Activated CD4-positive, alpha-beta memory T cell treated with anti-CD3 and anti-CD28 coated beads for 36 hours (primary cell): ENCODE data around the gene DDX3X. TPM values are rescaled to one million over a fixed set of nuclear protein-coding genes. Genes with fewer than 3 reads are reported as not detected.
"Not testable (repeated sequence)": the region's sequence is repeated elsewhere in the genome, so short reads cannot be mapped to it uniquely, and the experiment has no call there.

Experiments
- CTCF ChIA-PET: fragments of 350-600 bp; sonication (Branson Sonifier 250); formaldehyde crosslinking; loops from one replicate; lab custom pipeline; 2021; ENCODE audit warnings: antibody characterized with exemption, inconsistent platforms; lab: Charles Lee
- POLR2A ChIA-PET: fragments of 350-600 bp; sonication (Branson Sonifier 250); formaldehyde crosslinking; loops from one replicate; lab custom pipeline; 2021; ENCODE audit warnings: antibody characterized with exemption; lab: Charles Lee
- DNase-seq: peaks from one replicate; pipeline ENCODE4 v3.0.0-alpha.2; 2020
- H3K27ac Mint-ChIP-seq: one replicate; pipeline ENCODE4 v1.8.0; 2021; ENCODE audit warnings: mixed read lengths
- H3K27me3 Mint-ChIP-seq: one replicate; pipeline ENCODE4 v1.8.0; 2021; ENCODE audit warnings: mixed read lengths
- H3K36me3 Mint-ChIP-seq: one replicate; pipeline ENCODE4 v1.8.0; 2021; ENCODE audit warnings: mixed read lengths
- H3K4me1 Mint-ChIP-seq: one replicate; pipeline ENCODE4 v1.8.0; 2021; ENCODE audit warnings: low read depth, mixed read lengths
- H3K4me3 Mint-ChIP-seq: one replicate; pipeline ENCODE4 v1.8.0; 2021; ENCODE audit warnings: mild to moderate bottlenecking, mixed read lengths
- H3K9me3 Mint-ChIP-seq: one replicate; pipeline ENCODE4 v1.8.0; 2021; ENCODE audit warnings: mixed read lengths
- intact Hi-C: fragments of 100-400 bp; cut with micrococcal nuclease; formaldehyde crosslinking; loops from one replicate; pipeline ENCODE4 v1.15.1; 2023
- total RNA-seq, 2 experiments: library from RNA; stranded (reverse); gene quantifications; one replicate each; pipeline ENCODE4 v1.2.3, GENCODE V29; 2021

Gene DDX3X
- total RNA-seq, 2 experiments from 2014 or later, result 216 to 218 TPM

GRCh38 chrX:41347186-41347585, 13.2 kb downstream of the DDX3X start:
- no peak for DNase-seq
- Mint-ChIP-seq H3K4me1 (peaks cover 46% of the 10 kb centered on the region), H3K27me3 (no peaks in the 10 kb centered on the region), H3K36me3 (peaks cover 42% of the 10 kb centered on the region), H3K27ac (peak overlapping the region; percentile 5), H3K9me3 (no peaks in the 10 kb centered on the region), H3K4me3 (no peak overlapping the region)
- ChIA-PET CTCF (interaction anchor here (1.0 kb wide), 1 partner anchor 11 kb away, joined by 3 read pairs; no protein-coding TSS in a partner anchor), POLR2A (interaction anchor here (1.5 to 1.9 kb wide), 2 partner anchors 9 to 11 kb away, joined by 6 to 7 read pairs; no protein-coding TSS in a partner anchor)
- intact Hi-C loops, result no loop called here

DNA sequence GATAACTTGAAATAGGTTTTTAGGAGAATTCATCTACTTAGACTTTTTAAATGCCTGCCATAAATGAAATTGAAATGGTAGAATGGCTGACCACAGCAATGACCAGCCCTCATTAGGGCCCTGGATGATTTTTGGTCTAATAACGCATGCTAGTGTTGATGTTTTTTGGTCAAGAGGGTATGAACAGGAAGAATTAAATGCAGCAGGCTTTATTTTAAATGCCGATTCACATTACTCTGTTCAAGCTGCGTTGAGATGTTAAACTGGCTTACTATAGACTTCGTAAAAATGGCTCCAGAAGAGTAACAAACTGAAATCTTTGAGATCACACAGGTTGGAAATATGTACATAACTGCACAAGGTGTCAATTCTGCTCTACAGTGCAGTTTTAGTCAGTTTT, 14.6 kb downstream of the DDX3X start:
- Mint-ChIP-seq H3K27ac (peak overlapping the region; percentile 19), H3K27me3 (no peaks in the 10 kb centered on the region), H3K4me3 (no peak overlapping the region), H3K4me1 (peaks cover 50% of the 10 kb centered on the region), H3K36me3 (peaks cover 37% of the 10 kb centered on the region), H3K9me3 (no peaks in the 10 kb centered on the region)
- intact Hi-C loops, result no loop called here
- CTCF ChIA-PET, result no interaction called here
- POLR2A ChIA-PET, result interaction anchor here (0.6 to 1.5 kb wide), 2 partner anchors 13 to 73 kb away, joined by 4 read pairs; no protein-coding TSS in a partner anchor
- DNase-seq, result no peak

GRCh38 chrX:41350150-41350975, 16.4 kb downstream of the DDX3X start:
- Mint-ChIP-seq H3K27me3 (no peaks in the 10 kb centered on the region), H3K27ac (peak overlapping the region; percentile 71), H3K4me3 (peak overlapping the region; percentile 12), H3K9me3 (no peaks in the 10 kb centered on the region), H3K36me3 (peaks cover 28% of the 10 kb centered on the region), H3K4me1 (peaks cover 49% of the 10 kb centered on the region)
- ChIA-PET CTCF (no interaction called here), POLR2A (interaction anchor here (0.7 to 1.5 kb wide), 3 partner anchors 15 to 33 kb away, joined by 3 to 4 read pairs (median 3); no protein-coding TSS in a partner anchor)
- DNase-seq, result no peak
- intact Hi-C loops, result loop anchor here (2.0 to 5.0 kb wide), 2 partner anchors 32 to 92 kb away; no protein-coding TSS in a partner anchor

DNA sequence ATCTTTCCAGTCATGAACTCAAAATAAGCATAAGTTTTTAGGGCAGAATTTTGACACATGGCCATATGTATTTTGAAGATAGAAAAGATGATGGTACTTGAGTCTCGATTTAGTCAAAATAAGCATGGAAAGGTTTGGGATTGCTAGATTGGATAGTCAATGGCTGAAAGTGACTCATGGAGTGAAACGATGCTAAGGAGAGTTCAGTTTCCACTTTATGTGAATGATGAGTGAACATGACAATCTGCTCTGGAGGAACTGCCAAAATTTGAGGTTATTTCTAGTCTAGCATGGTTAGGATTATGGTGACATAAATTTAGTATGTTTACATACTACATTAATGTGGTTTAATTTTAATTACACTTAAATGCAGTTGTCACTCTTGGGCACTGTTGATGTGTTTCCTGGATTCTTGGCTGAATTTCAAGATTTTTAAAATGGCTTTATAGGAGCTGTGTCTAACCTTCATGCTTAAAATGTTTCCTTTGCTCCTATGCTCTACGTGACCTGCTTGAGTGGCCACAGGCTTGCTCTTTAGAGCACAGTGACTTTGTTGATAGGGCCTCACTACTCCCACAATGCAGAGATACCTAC, 17.1 kb downstream of the DDX3X start:
- ChIA-PET POLR2A (interaction anchor here (0.6 to 0.8 kb wide), 3 partner anchors 15 to 35 kb away, joined by 3 read pairs; no protein-coding TSS in a partner anchor), CTCF (no interaction called here)
- Mint-ChIP-seq H3K36me3 (peaks cover 26% of the 10 kb centered on the region), H3K9me3 (no peaks in the 10 kb centered on the region), H3K27ac (peak overlapping the region; percentile 71), H3K4me1 (peaks cover 49% of the 10 kb centered on the region), H3K27me3 (no peaks in the 10 kb centered on the region), H3K4me3 (peak overlapping the region; percentile 12)
- intact Hi-C loops, result loop anchor here (1.0 to 5.0 kb wide), 3 partner anchors 16 to 91 kb away; no protein-coding TSS in a partner anchor
- no peak for DNase-seq

DNA sequence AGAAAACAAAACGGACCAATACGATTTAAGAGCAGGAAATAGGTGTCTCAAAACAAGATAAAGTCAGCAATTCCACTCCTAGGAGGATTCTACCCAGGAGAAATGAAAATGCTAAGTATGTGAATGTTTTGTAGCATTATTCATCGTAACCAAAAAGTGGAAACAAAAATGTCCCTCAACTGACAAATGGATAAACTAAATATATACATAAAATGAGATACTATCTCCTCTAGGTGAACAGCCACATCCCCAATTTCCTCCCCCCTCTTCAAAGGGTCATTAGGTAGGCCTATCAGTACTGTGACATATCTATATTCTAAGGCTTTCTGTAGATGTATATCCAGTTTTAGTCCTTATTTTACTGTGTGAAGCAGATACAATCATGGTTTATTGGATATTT, 18.0 kb downstream of the DDX3X start:
- peak overlapping the region; percentile 71 for H3K27ac Mint-ChIP-seq
- H3K4me1 Mint-ChIP-seq, result peaks cover 48% of the 10 kb centered on the region
- intact Hi-C loops, result loop anchor here (1.0 to 5.0 kb wide), 3 partner anchors 17 to 90 kb away; no protein-coding TSS in a partner anchor

DNA sequence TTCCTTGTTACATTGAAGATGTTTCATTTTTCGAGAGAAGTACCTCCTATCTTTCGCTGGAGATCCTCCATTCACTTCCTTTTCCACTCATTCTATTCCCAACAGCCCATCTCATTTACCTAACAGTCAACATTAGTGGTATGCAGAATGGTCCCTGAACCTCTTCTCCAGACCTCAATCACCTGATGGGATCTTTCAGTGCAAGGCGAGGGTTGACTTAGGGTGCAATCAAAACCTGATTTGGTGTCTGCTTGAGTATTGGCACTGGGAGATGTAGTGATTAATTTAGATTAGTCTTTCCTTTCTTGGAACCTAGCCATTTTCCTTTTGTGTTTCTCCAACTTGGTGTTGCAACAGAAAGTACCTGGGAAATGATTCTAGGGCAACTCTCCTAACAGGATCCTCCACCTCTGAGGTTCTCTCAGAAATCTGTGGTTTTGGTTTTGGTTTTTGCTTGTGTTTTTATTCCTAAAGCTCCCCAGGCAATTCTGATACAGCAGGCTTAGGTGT, 18.4 kb downstream of the DDX3X start:
- no peak for DNase-seq
- Mint-ChIP-seq H3K36me3 (peaks cover 14% of the 10 kb centered on the region), H3K27ac (peak overlapping the region; percentile 64), H3K9me3 (no peaks in the 10 kb centered on the region), H3K4me3 (no peak overlapping the region), H3K27me3 (no peaks in the 10 kb centered on the region), H3K4me1 (peaks cover 43% of the 10 kb centered on the region)
- intact Hi-C loops, result loop anchor here (5.0 kb wide), 1 partner anchor 90 kb away; no protein-coding TSS in a partner anchor
- ChIA-PET CTCF (interaction anchor here (1.3 kb wide), 1 partner anchor 89 kb away, joined by 3 read pairs; no protein-coding TSS in a partner anchor), POLR2A (interaction anchor here (0.5 to 1.0 kb wide), 3 partner anchors 14 to 31 kb away, joined by 3 to 4 read pairs (median 3); no protein-coding TSS in a partner anchor)

More for the DNA sequence above, 18.0 kb downstream of the DDX3X start:
- Mint-ChIP-seq H3K27me3 (no peaks in the 10 kb centered on the region), H3K36me3 (peaks cover 19% of the 10 kb centered on the region), H3K4me3 (no peak overlapping the region), H3K9me3 (no peaks in the 10 kb centered on the region)
- CTCF ChIA-PET, result interaction anchor here (1.3 kb wide), 1 partner anchor 90 kb away, joined by 3 read pairs; no protein-coding TSS in a partner anchor
- DNase-seq, result no peak
- POLR2A ChIA-PET, result interaction anchor here (0.5 to 1.0 kb wide), 3 partner anchors 25 to 36 kb away, joined by 3 read pairs; no protein-coding TSS in a partner anchor

DNA sequence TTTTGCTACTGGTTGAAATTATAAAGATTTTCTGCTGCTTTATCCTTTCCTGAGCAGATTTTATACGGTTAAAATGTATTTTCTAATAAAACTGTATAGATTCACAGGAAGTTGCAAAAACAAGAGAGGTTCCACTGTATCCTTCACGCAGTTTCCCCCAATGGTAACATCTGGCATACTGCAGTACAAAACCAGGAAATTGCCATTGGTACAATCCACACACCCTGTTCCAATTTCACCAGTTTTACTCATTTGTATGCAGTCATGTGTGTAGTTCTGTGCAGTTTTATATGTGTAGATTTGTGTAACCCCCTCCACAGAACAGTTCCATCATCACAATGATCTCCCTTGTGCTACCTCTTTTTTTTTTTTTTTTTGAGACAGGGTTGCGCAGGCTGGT, 20.0 kb downstream of the DDX3X start:
- Mint-ChIP-seq H3K4me1 (peaks cover 36% of the 10 kb centered on the region), H3K4me3 (no peak overlapping the region), H3K27me3 (no peaks in the 10 kb centered on the region), H3K36me3 (peaks cover 5% of the 10 kb centered on the region), H3K27ac (no peak overlapping the region), H3K9me3 (no peaks in the 10 kb centered on the region)
- CTCF ChIA-PET, result no interaction called here
- no peak for DNase-seq
- POLR2A ChIA-PET, result no interaction called here
- intact Hi-C loops, result loop anchor here (5.0 kb wide), 1 partner anchor 88 kb away; no protein-coding TSS in a partner anchor

DNA sequence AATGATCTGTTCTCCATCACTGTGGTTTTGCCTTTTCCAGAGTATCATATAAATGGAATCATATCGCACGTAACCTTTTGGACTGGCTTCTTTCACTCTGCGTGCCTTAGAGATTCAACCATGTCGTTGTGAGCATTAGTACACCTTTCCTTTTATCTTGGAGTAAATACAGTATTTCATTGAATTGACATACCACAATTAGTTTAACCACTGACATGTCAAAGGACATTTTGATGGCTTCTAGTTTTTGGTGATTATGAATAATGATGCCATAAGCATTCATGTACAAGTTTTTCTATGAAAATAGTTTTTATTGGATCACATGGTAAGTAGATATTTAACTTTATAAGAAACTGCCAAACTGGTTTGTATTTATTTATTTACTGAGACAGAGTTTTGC, 35.2 kb downstream of the DDX3X start:
- Mint-ChIP-seq H3K36me3 (no peaks in the 10 kb centered on the region), H3K9me3 (no peaks in the 10 kb centered on the region), H3K27me3 (no peaks in the 10 kb centered on the region), H3K4me3 (no peak overlapping the region), H3K4me1 (no peaks in the 10 kb centered on the region), H3K27ac (no peak overlapping the region)
- CTCF ChIA-PET, result no interaction called here
- intact Hi-C loops, result no loop called here
- DNase-seq, result no peak
- POLR2A ChIA-PET, result no interaction called here

- not testable (repeated sequence) for H3K36me3 Mint-ChIP-seq
Measured at GRCh38 chrX:41371575-41371974, 37.6 kb downstream of the DDX3X start.

GRCh38 chrX:41373989-41374606, 40.1 kb downstream of the DDX3X start:
- no peaks in the 10 kb centered on the region for H3K36me3 Mint-ChIP-seq
- peaks cover 8% of the 10 kb centered on the region for H3K4me1 Mint-ChIP-seq
- POLR2A ChIA-PET, result no interaction called here
- no peak overlapping the region for H3K27ac Mint-ChIP-seq
- intact Hi-C loops, result no loop called here
- no peaks in the 10 kb centered on the region for H3K27me3 Mint-ChIP-seq
- no peak for DNase-seq
- no peak overlapping the region for H3K4me3 Mint-ChIP-seq
- CTCF ChIA-PET, result no interaction called here
- H3K9me3 Mint-ChIP-seq, result no peaks in the 10 kb centered on the region

More at GRCh38 chrX:41371575-41371974, 37.6 kb downstream of the DDX3X start:
- CTCF ChIA-PET, DNase-seq, intact Hi-C loops, H3K4me3 Mint-ChIP-seq, H3K9me3 Mint-ChIP-seq, H3K4me1 Mint-ChIP-seq, H3K27me3 Mint-ChIP-seq, H3K27ac Mint-ChIP-seq: not testable (repeated sequence)
- POLR2A ChIA-PET, result interaction anchor here (0.9 kb wide), 1 partner anchor 11 kb away, joined by 3 read pairs; no protein-coding TSS in a partner anchor

GRCh38 chrX:41377624-41378023, 43.7 kb downstream of the DDX3X start:
- intact Hi-C loops, result no loop called here
- H3K36me3 Mint-ChIP-seq, result no peaks in the 10 kb centered on the region
- H3K4me1 Mint-ChIP-seq, result peaks cover 13% of the 10 kb centered on the region
- ChIA-PET POLR2A (interaction anchor here (0.7 kb wide), 1 partner anchor 26 kb away, joined by 3 read pairs; no protein-coding TSS in a partner anchor), CTCF (no interaction called here)
- H3K9me3 Mint-ChIP-seq, result no peaks in the 10 kb centered on the region
- H3K4me3 Mint-ChIP-seq, result no peak overlapping the region
- DNase-seq, result peak; percentile 73
- no peaks in the 10 kb centered on the region for H3K27me3 Mint-ChIP-seq
- peak overlapping the region; percentile 63 for H3K27ac Mint-ChIP-seq
